K562 (cell line): ENCODE data around the gene ARHGAP22. TPM values are rescaled to one million over a fixed set of nuclear protein-coding genes. Genes with fewer than 3 reads are reported as not detected.
A peak's percentile ranks its signal among the peaks of the same experiment; 100 is the strongest.

Experiments
- RBM25 ChIP-seq: fragments of 200-400 bp; formaldehyde crosslinking; IDR thresholded peaks from 2 replicates; pipeline ENCODE4 v1.6.1; 2018; ENCODE audit warnings: low read length, low read depth, moderate library complexity; ENCODE audit not compliant: severe bottlenecking
- ZNF407 ChIP-seq: fragments of 450-650 bp; IDR thresholded peaks from 2 replicates; pipeline ENCODE4 v1.6.1; 2016; ENCODE audit warnings: low read depth
- polyA plus RNA-seq, 8 experiments: library from polyadenylated mRNA; depleted of rRNA in 4 of 8; stranded (reverse) in 5 of 8; unstranded in 3 of 8; fragments of >200 nt; fragmentation: Nextera tagmentation in 2 of 8; fragmentation: Illumina TruSeq in 1 of 8; extraction: Ambion mirVana in 2 of 8; extraction: Trizol in 1 of 8; gene quantifications; 2 replicates each; pipeline versions ENCODE4 v1.2.1 to v1.2.3, GENCODE V29; 2011 to 2014; ENCODE audit warnings: inconsistent platforms in 1 of 8, missing spikeins in 1 of 8
- total RNA-seq, 7 experiments: library from RNA; depleted of rRNA in 6 of 7; stranded (reverse); fragments of >200 nt in 6 of 7; fragmentation: Illumina TruSeq in 2 of 7; extraction: Trizol in 2 of 7; gene quantifications; 2 replicates each; pipeline versions ENCODE4 v1.2.1 to v1.2.3, GENCODE V29; 2011 to 2021; ENCODE audit warnings: low replicate concordance in 1 of 7

The ARHGAP22 gene
- total and polyA plus RNA-seq, 9 of the 15 experiments (the other 6 are each of a cell fraction or from before 2014, with no cell fraction given) = 1.3 to 28.1 (median 12.7) TPM

- TF ChIP-seq ZNF407 (no peak), RBM25 (peak; percentile 62)
Observed at GRCh38 chr10:48495282-48496045, 109.4 kb downstream of the ARHGAP22 start (continued).
